NCI-H2107 (cell line): ENCODE measurements around the gene THOC7.

Experiments
- DNase-seq: peaks from one replicate; lab custom pipeline; 2025; lab: John Stamatoyannopoulos, UW

THOC7 gene

DNA sequence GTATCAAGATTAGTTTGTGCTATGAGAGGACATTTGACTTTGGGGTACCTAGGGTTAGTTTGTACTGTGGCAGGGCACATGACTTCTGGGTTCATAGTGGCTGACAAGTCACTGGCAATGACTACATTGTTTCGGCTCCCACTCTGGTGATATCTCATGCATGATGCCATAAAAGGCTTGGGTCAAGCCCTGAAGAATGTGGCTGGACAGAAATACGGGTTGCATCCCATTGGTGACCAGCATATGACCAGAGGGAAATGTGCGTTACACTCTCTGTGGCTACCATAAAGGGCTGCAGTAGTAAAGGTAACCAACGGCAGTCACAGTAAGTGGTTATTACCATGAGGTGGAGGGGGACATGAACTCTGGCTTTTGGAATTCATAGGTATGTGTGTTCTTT is 18.4 kb downstream of the THOC7 start:
- no peak for DNase-seq

DNA sequence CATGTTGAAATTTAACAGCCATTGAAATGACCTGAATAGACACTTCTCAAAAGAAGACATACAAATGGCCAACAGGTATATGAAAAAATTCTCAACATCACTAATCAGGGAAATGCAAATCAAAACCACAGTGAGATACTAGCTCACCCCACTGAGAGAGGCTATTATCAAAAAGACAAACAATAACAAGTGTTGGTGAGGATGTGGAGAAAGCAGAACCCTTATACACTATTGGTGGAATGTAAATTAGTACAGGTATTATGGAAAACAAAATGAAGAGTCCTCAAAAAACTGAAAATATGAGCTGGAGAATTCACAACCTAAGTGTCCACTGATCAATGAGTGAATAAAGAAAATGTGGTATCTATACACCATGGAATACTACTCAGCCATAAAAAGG is 21.5 kb downstream of the THOC7 start:
- DNase-seq = no peak

DNA sequence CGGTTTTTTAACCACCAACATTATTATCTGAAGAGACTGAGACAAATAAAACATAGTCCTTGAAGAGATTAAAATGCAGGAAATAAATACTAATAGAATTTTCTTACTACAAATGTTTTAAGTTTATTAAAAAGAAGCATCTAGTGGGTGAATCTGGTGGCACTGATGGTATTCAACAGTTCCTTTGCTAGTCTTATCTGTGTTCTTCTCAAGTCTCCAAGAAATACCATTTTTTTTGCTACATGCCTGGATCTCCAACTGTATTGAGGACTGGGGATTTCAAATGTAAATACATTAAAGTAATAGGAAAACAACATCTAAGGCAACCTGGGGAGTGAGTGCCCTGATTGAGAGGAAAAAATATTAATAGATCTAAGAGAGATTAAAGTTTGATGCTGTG is 21.9 kb downstream of the THOC7 start:
- DNase-seq = no peak

DNA sequence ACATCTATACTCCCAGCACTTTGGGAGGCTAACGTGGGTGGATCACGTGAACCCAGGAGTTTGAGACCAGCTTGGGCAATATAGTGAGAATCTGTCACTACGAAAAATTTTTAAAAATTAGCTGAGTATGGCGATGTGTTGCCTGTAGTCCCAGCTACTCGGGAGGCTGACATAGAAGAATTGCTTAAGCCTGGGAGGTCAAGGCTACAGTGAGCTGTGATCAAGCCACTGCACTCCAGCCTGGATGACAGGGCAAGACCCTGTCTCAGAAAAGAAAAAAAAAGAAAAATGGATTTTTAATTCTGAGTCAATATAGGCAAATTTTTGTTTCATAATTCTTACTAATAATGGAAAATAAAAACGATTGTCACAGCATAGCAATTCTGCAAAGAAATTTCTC is 31.2 kb downstream of the THOC7 start:
- no peak for DNase-seq

DNA sequence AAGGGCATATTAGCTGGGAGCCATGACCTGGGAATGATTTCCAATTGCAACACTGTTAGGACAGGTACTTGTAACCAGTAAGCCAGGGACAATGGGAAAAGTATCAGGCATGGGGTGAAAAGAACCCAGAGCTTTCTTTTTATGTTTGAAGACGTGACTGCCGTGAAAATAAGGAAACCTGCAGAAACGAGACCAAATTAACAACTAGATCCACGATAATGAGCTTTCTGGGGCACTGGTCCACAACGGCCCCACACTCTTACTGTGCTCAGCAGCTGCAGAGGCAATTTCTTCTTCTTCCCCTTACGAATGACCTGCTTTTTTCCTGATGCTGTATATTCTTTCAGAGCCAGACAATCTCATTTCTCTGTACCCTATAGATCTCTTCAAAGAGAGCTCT is 33.1 kb downstream of the THOC7 start:
- DNase-seq = no peak

DNA sequence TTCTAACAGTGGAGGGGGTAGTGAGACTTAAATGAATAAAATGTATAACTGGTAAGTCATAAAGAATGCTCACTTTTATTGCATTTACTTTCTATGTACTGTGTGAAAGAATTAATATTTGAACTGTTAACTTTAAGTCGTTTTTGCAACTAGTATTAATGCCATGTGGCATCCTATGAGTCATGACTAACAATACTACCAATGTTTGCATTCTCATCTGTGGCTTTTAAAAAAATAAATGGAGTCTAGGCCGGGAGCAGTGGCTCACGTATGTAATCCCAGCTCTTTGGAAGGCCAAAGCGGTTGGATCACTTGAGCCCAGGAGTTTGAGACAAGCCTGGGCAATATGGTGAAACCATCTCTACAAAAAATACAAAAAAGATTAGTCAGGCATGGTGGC is 39.3 kb downstream of the THOC7 start:
- no peak for DNase-seq

DNA sequence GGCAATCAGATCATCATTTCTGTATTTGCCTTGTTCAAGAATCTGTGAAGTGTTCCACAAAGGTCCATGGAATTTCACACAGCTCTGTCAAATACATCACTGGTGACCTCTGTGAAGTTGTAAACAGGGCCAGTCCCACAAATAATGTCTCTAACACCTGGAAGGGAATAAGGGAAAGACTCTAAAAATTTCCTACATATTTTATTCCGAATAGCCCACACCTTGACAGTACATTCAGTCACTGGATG is 44.5 kb downstream of the THOC7 start, which contains the start of gene C3orf49:
C3orf49 (plus strand) TSS at position 149 of the 248 bp plus-strand sequence. CDS start 173 bp downstream, outside the sequence.
- DNase-seq = no peak

DNA sequence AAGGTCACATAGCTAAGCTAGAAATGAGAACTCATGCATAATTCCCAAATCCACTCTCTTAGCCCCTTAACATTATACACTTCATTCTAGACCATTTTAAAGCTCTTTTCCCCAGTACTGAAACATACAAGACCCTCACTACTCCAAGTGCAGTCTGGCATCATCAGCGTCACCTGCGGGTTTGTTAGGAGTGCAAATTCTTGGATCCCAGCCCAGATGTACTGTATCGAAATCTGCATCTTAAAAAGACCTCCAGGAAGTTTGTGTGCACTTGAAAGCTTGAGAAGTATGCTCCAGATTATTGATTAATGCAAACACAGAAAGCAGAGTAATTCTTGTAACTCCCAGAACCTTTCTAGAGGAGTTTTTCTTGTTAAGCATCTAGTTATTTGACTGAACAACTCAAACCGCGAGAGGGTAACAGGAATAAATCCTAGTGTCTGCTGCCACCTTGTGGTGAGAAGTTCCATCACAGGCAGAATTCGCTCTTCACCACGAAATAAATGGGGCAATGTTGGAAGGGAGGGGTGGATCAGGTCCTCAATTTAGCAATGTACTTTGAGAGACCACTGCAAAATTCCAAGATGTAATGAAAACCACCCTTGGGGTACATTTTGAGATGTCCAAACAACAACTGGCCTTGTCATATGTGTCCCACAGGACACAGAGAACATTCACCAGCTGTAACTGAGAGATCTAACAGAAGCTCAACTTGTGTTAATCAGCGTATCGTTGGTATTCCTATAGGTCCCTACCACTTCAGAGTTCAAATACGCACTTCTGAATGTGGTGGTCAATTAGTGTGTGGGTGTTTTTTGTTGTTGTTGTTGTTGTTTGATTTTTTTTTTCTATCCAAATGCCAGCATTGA is 45.1 kb downstream of the THOC7 start:
- peak; percentile 3 for DNase-seq

DNA sequence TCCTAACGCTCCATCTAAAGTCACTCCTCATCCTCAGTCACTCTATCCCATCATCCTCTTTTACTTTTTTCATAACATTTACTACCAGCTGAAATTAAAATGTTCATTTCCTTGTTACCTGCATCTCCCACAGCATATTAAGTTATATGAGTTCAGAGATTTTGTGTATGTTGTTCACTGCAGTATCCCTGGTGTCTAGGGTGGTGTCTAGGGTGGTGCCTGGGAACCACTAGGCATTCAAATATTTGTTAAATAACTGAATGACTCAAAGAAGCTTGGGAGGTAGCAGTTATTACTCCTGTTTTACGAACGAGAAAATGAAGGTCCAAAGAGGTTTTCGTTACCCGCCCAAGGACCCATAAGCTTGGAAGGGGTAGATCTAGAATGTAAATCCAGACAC is 46.4 kb downstream of the THOC7 start:
- no peak for DNase-seq

DNA sequence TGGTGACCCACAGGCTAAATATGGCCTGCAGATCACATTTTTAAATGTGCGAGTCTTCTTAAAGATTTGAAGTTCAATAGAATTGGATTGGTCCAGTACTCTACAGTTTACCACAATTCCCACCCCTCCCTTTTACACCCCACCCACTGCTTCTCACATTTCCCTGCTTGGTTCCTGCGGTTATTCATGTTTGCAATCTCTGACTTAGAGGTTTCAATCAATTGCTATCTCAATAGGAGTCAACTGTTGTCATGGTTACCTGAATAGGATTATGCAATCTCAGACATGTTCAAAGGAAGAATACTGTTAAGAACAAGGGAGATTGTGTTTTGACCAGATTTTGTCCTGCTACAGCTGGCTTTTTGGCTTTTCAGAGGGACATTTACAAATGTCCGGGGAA is 49.4 kb downstream of the THOC7 start:
- DNase-seq = no peak

DNA sequence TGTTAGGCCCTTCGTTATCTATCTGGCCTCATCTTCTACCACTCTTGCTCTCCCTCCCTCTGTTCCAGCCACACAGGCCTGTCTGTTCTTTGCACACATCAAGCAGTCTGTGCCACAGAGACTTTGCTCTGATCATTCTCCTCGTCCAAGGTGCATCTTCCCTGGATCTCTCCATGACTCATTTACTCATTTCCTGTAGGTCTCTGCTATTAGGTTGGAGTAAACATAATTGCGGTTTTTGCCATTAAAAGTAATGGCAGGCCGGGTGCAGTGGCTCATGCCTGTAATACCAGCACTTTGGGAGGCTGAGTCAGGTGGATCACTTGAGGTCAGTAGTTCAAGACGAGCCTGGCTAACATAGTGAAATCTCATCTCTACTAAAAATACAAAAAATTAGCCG is 54.0 kb downstream of the THOC7 start:
- DNase-seq = no peak

DNA sequence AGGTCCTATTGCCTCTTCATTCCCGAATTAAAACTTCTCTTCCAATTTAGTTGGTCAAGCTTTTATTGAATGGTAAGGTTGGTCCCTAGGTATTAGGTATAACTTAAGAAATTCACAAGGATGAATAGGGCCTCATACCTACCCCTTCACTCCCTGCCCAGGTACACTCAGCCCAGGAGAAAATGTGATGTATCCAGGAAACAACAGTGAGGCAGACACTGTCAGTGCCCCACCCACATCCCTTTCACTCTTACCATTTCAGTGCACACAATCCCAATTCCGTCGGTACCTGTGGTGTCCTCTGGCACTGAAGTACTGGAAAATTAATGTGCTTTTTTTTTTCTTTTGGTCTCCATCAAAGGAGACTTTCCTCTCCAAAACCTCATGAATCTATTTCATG is 55.0 kb downstream of the THOC7 start:
- DNase-seq = no peak

DNA sequence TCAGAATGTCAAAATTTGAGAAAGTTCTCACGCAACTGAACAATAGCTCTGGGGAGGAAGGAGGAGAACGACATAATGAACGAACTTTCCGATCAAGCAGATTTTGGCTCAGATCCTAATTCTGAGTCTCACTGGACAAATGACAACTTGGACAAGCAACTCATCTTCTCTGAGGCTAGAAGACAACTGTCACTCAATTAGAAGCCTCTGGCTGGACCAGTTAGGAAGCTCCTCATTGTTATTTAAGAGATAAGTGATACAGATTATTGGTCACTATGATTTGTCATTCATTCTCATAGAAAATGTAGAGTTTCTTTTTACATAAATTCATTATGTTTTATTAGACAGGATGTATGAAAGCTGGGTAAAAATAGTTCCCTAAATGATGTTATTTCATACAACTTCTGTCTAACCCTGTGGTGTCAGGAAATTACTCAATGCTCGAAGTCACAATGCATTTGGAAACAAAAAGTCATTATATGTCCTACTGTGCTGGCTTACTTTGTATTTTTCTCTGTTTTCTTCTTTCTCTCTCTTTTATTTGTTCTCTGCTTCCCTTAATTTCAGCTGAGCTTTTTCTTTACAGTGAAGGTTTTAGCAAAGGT is 55.5 kb downstream of the THOC7 start:
- no peak for DNase-seq

DNA sequence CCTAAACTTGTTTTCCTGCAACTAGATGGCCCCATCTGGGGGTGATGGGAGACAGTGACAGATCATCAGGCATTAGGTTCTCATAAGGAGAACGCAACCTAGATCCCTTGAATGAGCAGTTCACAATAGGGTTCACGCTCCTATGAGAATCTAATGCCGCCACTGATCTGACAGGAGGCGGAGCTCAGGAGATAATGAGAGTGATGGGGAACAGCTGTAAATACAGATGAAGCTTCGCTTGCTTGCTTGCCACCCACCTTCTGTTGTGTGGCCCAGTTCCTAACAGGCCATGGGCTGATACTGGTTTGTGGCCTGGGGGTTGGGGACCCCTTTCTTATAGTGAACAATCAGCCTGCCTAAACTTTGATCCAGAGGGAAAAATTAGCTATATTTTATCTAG is 59.7 kb downstream of the THOC7 start:
- no peak for DNase-seq

DNA sequence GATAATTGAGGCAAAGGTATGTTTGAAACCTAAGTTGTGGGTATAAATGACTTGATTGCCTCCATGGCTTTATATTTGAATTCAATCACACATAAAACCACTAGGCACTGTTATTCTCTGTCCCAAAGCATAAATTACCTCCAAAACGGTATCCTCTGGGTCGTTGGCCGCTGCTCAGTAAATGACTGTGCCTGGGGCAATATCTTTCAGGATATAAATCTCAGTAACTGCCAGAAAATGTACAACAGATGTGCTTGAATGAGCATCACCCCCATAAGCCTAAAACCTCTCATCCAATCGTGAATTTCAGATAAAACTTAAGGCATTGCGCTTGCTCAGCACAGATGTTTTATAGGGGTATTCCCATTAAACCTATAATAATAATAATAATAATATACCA is 63.5 kb downstream of the THOC7 start:
- DNase-seq = no peak

DNA sequence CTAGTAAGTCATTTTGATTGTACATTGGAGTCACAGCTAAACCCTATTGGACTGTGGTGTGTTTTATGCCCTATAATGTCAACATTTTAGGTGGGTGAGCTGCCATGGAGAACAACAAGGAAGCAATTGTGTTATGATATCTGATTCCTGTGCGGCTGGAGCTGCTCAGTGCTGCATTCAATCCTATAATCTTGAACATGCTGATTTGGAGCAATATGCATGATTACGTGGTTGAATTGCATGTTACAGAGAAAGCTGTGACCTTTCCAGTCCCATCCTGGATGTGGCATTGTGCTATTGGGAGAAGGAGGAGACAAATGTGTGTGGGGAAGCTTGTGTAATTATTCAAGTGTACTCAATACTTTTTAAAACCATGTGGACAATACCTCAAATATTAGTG is 64.7 kb downstream of the THOC7 start:
- no peak for DNase-seq

DNA sequence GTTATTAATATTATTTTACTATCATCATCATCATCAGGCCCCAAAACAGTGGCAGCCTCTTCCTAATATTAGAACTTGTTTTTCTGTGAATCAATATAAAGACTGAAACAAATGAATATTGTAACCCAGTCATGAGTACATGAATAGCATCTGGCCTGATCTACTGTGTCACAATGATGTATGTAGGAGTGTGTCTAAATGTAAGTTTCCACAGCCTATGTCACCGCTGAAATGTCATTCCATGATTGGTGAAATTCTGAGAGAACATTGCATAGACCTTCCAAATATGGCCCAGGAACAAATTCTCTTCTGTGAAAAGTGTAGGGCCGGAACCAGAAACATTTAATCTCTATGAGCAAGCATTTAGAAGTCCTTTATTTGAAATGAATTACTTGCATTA is 65.1 kb downstream of the THOC7 start:
- DNase-seq = no peak

DNA sequence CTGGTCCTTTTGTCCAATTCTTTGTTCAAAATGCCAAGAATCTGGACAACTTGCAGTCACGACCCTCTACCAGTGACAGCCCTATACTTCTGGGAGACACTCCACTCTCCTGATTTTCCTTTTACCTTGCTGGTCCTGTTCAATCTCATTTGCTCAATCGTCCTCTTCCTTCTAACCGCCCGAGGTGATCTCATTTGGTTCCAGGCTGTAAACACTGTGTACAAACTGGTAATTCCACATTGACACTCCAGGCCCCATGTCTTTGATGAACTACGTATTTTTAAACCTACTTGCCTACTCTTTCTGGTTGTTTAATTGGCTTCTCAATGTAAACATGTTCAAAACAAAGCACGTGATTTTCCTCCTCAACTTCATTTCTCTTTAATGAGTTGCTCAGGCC is 68.2 kb downstream of the THOC7 start:
- no peak for DNase-seq

DNA sequence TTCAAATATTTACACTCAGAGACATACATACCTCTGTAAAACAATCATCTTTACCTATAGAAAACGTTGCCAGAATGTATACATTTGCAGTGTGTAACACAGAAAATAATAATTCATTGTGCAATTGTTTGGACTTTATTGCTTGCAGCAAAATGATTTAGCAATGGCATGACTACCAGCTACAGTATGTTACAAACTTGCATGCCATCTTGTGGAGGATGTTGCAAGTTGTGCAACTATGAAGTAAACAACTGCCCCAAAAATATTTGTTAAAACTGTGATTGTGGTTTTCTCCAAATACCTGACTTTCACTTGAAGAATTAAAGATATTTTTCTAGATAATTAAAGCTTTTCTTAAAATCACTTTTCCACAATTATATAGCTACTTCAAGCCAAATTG is 71.6 kb downstream of the THOC7 start:
- no peak for DNase-seq
